GM18498 (cell line): Measurements from ENCODE around the gene TNRC18.

ENCODE experiments used
- ATAC-seq: cut with Tn5 transposase; IDR thresholded peaks from one replicate; pipeline ENCODE4 v1.9.1; 2021; ENCODE audit warnings: mild to moderate bottlenecking, moderate library complexity; ENCODE audit not compliant: unreplicated experiment

TNRC18 gene

DNA sequence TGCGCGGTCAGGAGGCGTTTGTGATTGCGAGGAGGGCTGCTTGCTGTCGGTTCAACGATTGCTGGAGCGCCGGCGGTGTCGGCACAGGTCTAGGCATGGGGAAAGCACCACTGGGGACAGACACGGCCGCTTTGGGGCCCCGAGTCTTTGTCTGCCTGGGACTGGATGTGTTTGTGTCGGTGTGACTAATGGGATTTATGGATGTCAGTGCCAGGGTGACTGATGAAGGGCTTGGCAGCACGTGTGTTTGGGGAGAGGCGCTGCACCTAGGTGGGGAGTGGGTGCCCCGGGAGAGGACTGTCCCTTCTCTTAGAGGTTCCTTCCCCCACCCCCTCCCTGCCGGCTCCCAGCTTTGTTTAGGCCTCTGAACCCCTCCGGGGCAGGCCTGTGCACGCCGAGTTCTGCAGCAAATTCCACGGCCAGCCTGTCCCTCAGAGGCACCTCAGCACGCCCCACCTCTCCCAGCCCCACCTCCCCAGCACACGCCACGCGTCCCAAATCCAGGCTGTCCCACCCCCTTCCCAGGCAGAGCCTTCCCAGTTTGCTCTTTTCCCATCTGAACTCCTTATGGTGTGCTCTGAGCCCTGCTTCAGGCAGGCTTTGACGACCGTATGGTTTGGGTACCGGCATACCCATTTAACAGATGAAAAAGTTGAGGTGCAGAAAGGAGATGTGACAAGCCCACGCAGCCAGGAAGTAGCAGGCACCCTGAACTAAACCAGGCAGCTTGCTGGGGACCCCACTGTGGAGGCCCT lies 6.4 kb upstream of the TNRC18 start:
- no peak for ATAC-seq

DNA sequence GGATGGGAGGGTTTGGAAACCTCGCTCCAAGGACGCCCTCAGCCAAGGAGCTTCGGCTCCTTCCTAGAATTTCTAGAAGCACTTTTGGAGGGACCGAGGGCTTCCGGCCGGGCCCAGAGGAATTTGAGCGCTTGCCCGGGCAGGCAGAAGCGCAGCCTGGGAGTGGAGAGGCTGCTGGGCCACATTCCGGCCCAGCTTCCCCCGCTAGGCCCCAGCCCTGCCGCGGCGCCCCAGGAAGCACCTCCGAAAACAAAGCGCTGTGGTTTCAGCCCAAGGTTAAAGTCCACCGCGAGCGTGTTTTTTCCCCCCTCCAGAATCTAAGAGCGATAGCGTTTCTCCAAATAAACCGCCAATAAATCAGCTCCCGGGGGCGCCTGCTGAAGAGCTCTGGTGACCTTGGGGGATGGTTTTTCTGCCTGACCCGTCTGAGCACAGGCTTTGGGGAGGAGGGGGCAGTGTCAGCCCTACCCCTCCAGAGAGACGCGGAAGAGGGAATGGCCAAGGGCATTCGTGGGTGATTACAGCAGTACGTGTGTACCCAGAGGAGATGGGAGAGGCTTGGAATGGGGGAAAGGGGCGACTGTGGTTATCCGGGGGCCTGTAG lies 5.7 kb upstream of the TNRC18 start:
- peak; percentile 38 for ATAC-seq

DNA sequence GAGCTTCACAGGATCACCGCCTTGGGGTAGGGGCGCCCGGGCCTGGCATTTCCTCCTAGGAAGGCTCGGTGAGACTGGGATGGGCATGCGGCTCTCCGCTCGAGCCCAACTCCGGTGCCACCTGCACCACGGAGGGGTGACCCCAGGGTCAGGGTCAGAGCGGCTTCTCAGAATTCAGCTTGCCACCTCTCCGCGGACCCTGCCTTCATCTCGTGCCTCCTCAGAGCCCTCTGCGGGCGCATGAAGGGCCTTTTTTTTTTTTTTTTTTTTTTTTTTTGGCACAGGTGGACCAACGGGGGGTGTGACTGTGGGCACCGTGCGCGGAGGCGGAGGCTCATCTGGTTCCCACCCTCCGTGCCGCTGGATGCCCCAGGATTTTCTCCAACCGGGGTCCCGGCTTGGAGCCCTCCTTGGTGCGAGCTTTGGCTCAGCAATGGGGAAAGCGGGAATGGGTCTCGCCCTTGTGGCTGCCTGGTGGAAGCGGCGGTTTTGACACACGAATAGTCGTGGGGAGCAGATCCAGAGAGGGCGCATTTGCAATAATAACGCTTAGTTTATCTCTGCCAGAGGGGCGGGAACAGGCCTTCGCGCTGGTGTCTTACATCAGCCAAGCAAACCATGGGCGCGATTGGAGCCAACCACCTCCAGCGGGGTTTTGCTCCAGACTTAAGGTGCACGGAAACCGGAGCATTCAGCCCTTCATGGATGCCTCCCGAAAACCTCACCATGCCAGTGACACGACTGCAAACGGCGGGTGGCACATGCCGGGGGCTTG lies 5.0 kb upstream of the TNRC18 start:
- ATAC-seq, result no peak

DNA sequence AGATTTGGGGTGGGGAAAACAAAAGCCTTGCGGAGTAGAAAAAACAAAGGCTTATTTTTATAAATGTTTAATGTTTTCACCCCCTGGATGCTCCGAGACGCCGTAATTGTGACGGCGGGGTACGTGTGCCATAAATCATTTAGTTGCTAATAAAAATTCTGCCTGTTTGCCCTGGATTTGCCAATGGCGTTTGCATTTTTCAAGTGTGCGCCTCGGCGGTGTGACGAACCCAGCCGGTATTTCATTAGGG lies 2.5 kb upstream of the TNRC18 start:
- ATAC-seq, result no peak

GRCh38 chr7:5425507-5426225 lies 2.0 kb upstream of the TNRC18 start:
- no peak for ATAC-seq

DNA sequence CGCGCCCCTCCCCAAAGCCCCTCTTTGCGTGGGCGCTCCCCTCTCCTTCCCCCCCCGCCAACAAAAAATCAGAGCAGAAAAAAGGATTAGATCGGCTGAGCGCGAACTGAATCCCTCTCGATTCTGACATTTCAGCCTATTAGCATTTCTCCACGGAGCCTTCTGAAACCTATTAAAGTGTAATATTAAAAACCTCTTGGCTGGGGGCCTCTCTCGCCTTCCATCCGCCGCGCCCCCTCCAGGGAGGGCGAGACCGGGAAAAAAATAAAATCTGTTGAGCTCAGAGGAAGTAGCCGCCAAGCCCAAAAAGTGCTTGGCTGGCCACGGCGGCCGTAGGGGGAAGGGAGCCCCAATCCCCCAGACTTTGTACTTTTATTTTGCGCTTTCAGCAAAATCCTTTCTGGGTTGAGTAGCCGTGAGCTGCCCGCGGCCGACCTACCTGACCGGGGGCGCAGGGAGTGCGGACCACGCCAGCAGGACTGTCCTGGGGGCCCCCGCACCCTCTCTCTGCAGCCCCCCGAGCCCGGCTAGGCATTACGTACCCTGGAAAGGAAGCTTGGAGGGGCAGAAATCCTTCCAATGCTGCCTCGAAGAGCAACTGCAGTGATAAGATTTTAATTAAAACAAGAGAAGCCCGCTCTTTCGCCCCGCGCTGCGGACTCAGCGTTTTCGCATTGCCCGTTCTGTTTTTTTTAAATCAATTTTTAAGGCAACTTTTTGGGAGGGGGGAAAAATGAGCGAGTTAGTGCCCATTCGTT lies 1.3 kb upstream of the TNRC18 start:
- ATAC-seq, result no peak

DNA sequence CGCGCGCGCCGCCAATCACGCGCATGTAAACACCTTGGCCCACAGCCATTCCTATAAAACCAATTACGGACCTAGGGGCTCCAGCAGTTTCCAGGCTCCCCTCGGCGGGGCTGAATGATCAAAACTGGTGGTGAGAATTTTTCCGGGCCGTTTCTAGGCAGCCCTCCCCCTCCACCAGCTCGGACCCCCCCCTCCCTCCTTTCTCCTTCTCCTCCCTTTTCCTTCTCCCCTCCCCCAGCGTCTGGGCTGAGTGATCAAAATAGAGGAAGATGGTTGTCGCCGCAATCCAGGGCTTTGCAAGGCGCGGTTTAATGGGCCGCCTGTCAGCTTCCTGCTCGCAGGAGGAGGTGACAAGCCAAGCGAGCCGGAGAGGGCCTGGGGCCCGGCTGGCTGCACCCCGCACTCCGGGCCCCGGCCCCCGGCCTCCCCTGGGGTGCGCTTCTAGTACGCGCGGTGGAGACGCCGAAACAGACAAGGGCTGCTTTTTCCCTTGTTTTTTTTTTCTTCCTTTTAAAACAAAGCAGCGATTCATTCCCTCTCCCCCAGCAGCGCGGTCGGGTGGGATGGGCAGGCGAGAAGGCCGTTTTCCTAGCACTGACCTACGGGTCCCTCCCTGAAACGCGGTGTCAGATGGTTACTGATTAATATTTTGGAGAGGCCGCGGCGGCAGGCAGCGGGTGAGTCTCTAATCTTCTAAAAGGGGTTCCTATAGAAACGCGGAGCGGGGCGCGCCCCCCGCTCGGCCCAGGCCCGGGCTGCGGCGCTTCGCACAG lies 528 bp upstream of the TNRC18 start:
- no peak for ATAC-seq

DNA sequence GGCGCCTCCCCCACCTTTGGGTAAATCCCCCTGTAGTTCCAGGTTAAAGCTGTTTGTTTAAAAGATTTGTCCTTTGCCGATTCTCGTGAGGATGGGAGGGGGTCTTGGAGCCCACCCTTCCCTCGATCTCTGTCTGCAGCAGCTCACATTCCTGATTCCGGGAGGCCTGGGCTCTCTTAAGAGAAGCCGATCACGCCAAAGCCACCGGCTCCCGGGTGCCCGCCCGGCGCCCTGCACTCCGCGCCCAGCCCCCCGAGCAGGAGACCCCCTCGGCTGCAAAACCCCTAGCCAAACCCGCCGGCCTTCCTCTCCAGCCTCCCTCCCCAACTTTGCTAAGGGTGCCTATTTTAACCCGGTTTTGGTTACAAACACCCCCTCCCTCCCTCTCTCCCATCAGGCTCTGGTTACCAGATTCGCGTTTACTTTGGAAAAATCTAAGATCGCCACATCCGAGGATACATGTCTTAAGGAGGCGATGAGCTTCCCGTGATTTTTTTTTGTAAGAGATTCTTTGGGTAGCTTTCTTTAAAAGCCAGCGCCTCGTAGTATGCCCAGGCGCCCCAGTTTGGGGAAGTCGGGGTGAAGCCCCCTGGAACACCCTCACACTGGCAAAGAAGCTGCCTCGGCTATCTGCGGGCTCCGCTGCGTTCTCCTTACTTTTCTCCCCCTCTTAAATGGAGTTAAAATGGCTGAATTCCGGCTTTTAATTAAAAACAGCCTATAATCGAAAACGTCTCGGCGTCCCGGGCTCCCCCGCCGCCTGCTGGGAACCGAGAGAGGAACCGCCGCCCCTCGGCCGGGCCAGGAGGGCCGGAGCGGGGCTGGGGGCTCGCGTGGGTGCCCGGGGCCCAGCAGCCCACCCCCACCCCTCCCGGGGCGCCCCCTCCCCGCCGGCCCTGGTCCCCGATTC lies 983 bp downstream of the TNRC18 start:
- no peak for ATAC-seq

- ATAC-seq, result no peak
These were observed 1.8 kb downstream of the TNRC18 start for GRCh38 chr7:5421714-5422395.

- ATAC-seq, result no peak
These were observed 2.5 kb downstream of the TNRC18 start for GRCh38 chr7:5420881-5421713.

GRCh38 chr7:5420067-5420880 lies 3.4 kb downstream of the TNRC18 start:
- no peak for ATAC-seq

GRCh38 chr7:5419539-5420066 lies 4.0 kb downstream of the TNRC18 start:
- no peak for ATAC-seq

DNA sequence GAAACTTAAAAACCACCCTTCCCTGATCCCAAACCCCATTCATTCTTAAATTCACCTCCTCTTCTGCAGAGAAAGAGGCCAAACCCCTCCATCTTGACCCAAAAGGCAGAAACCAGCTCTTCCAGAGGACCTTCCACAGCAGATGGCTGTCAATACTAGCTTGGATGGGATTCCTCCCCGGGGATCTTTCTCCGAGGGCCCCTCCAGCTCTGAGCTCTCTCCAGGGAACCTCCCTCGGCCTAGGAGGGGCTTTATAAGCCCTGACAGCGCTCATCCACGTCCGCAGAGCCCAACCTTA lies 5.4 kb downstream of the TNRC18 start:
- no peak for ATAC-seq

- no peak for ATAC-seq
These were observed 6.2 kb downstream of the TNRC18 start for GRCh38 chr7:5417106-5418071.

- no peak for ATAC-seq
These were observed 8.7 kb downstream of the TNRC18 start for GRCh38 chr7:5414916-5415315.

DNA sequence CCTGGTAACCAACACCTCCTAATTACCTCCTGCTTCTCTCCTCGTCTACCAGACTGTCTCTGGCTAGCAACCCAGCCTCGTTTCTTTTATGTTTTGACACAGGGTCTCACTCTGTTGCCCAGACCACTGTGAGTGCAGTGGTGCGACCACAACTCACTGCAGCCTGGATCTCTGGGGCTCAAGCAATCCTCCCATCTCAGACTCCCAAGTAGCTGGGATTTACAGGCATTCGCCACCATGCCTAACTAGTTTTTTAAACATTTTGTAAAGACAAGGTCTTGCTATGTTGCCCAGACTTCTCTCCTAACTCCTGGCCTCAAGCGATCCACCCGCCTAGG lies 10.2 kb downstream of the TNRC18 start:
- no peak for ATAC-seq
